Gastroesophageal sphincter (tissue), 4 donors: ENCODE results near the gene NEU4. TPM values are rescaled to one million over a fixed set of nuclear protein-coding genes. Genes with fewer than 3 reads are reported as not detected.

Experiments used
- ATAC-seq: fragments of 150-250 bp; one replicate; pipeline ENCODE4 v1.9.1; 2016; ENCODE audit warnings: mild to moderate bottlenecking, moderate library complexity
- H3K27ac ChIP-seq, 4 donors: fragments of 200-600 bp; sonication (generic) in 3 of 4; 1 replicate in 3 of 4; 2 replicates in 1 of 4; pipeline ENCODE4 v1.5.1; 2016 to 2019
- H3K27me3 ChIP-seq: fragments of 200-600 bp; sonication (generic); one replicate; pipeline ENCODE4 v1.5.1; 2019
- H3K36me3 ChIP-seq, 2 donors: fragments of 200-600 bp; sonication (generic); one replicate each; pipeline ENCODE4 v1.5.1; 2019; ENCODE audit warnings: control low read depth in 1 of 2
- H3K4me1 ChIP-seq, 3 donors: fragments of 200-600 bp; sonication (generic); 1 replicate in 2 of 3; 2 replicates in 1 of 3; pipeline ENCODE4 v1.5.1; 2016 to 2019; ENCODE audit warnings: control low read depth in 2 of 3
- H3K4me3 ChIP-seq, 2 donors: fragments of 200-600 bp; sonication (generic); one replicate each; pipeline ENCODE4 v1.5.1; 2019; ENCODE audit warnings: mild to moderate bottlenecking in 1 of 2, moderate library complexity in 1 of 2
- H3K9me3 ChIP-seq, 3 donors: fragments of 200-600 bp; sonication (generic); one replicate each; pipeline ENCODE4 v1.5.1; 2017 to 2019; ENCODE audit warnings: control low read depth in 2 of 3
- EP300 ChIP-seq: sonication (generic); formaldehyde crosslinking; IDR thresholded peaks from one replicate; pipeline ENCODE4 v1.6.1; 2017; ENCODE audit warnings: antibody characterized with exemption, mild to moderate bottlenecking
- POLR2A ChIP-seq, 2 donors: fragments of 450-650 bp; IDR thresholded peaks; one replicate each; pipeline ENCODE4 v1.6.1; 2017; ENCODE audit warnings: antibody characterized with exemption in 2 of 2, mild to moderate bottlenecking in 2 of 2, moderate library complexity in 1 of 2
- POLR2AphosphoS5 ChIP-seq: sonication (generic); formaldehyde crosslinking; IDR thresholded peaks from one replicate; pipeline ENCODE4 v1.6.1; 2017; ENCODE audit warnings: antibody characterized with exemption
- WGBS, 2 donors: methylation state at CpG; one replicate each; pipeline ENCODE4 v1.1.5; 2018; ENCODE audit warnings: low coverage in 1 of 2; 5-methylcytosine and 5-hydroxymethylcytosine counted together
- total RNA-seq, 4 donors: library from RNA; depleted of rRNA; stranded (reverse); fragments of >200 nt; gene quantifications; one replicate each; pipeline ENCODE4 v1.1.0, GENCODE V29; 2016
- TF ChIP-seq, protein P1 (sequence below), 4 experiments: fragments of 200-600 bp in 2 of 4; fragments of 450-650 bp in 2 of 4; sonication (generic) in 1 of 4; IDR thresholded peaks; one replicate each; pipeline ENCODE4 v1.5.1; 2017 to 2019; ENCODE audit warnings: antibody characterized with exemption in 4 of 4, mild to moderate bottlenecking in 2 of 4, moderate library complexity in 2 of 4

The NEU4 gene
- total RNA-seq, 4 donors from 2014 or later, result 0.47 to 2.0 TPM; not detected in 2

DNA sequence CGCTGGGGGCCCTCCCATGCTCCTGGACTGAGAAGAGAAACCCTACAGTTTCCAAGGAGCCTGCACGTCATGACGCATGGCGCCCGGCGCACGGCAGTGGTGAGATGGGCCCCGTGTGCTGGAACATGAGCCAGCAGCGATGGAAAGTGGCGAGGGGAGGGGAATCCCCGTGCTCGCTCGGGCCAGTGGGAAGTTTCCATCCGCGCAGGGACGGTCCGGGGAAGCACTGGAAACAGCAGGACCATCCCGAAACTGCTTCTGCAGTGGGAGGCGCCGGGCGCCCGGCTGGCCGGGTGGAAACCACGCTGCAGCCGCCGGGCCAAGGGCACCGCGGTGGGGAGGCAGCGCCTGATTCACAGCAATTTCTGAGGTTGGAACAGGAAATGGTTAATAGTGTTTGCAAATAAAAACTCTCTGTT lies 54.6 kb downstream of the NEU4 start:
- ATAC-seq, result no peak
- no peaks in the 10 kb centered on the region for H3K9me3 ChIP-seq
- peak overlapping the region in 1 of 4 donors; percentile 2 for H3K27ac ChIP-seq
- TF ChIP-seq POLR2A (IDR thresholded peaks at IDR 0.05) (no peak), EP300 (no peak), POLR2AphosphoS5 (no peak)
- TF ChIP-seq, protein P1, sequence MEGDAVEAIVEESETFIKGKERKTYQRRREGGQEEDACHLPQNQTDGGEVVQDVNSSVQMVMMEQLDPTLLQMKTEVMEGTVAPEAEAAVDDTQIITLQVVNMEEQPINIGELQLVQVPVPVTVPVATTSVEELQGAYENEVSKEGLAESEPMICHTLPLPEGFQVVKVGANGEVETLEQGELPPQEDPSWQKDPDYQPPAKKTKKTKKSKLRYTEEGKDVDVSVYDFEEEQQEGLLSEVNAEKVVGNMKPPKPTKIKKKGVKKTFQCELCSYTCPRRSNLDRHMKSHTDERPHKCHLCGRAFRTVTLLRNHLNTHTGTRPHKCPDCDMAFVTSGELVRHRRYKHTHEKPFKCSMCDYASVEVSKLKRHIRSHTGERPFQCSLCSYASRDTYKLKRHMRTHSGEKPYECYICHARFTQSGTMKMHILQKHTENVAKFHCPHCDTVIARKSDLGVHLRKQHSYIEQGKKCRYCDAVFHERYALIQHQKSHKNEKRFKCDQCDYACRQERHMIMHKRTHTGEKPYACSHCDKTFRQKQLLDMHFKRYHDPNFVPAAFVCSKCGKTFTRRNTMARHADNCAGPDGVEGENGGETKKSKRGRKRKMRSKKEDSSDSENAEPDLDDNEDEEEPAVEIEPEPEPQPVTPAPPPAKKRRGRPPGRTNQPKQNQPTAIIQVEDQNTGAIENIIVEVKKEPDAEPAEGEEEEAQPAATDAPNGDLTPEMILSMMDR (IDR thresholded peaks at IDR 0.05), result no peak
- WGBS, 2 donors, result 7% methylated on average over 11 of the region's 29 CpGs; no CpG with 5 or more reads in 1 of the 2 donors
- no peaks in the 10 kb centered on the region for H3K36me3 ChIP-seq
- no peak overlapping the region for H3K4me3 ChIP-seq
- H3K4me1 ChIP-seq, result peaks cover 0 to 36% (median 15%) of the 10 kb centered on the region in 3 donors
- peaks cover 81% of the 10 kb centered on the region for H3K27me3 ChIP-seq

DNA sequence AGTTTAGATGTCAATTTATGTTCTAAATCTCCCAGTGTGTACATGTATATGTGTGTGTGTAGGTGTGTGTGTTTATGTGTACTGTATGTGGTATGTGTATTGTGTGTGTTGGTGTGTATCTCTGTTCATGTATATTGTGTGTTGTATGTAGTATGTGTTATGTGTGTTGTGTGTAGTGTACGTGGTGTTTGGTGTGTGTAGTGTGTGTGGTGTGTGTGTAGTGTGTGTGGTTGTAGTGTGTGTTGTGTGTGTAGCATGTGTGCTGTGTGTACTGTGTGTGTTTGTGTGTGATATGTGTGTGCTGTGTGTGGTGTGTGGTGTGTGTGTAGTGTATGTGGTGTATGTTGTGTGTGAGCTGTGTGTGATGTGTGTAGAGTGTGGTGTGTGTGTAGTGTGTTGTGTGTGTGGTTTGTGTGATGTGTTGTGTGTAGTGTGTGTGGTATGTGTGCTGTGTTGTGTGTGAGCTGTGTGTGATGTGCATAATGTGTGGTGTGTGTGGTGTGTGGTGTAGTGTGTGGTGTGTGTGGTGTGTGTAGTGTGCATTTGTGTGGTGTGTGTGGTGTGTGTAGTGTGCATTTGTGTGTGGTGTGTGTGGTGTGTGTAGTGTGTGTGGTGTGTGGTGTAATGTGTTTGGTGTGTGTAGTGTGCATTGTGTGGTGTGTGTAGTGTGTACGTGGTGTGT lies 55.3 kb downstream of the NEU4 start:
- peaks cover 82% of the 10 kb centered on the region for H3K27me3 ChIP-seq
- 74 to 94% methylated on average over 2 of the region's 2 CpGs for WGBS, 2 donors
- TF ChIP-seq POLR2A (IDR thresholded peaks at IDR 0.05) (no peak), POLR2AphosphoS5 (no peak), EP300 (no peak)
- TF ChIP-seq, protein P1 (IDR thresholded peaks at IDR 0.05), result no peak

DNA sequence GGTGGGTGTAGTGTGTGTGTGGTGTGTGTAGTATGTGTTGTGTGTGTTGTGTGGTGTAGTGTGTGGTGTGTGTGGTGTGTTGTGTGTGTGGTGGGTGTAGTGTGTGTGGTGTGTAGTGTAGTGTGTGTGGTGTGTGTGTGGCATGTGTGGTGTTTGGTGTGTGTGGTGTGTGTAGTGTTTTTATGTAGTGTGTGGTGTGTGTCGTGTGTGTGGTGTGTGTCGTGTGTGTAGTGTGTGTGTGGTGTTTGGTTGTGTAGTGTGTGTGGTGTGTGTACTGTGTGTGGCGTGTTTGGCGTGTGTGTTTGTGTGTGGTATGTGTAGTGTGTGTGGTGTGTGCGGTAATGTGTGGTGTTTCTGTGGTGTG lies 55.8 kb downstream of the NEU4 start:
- peaks cover 83% of the 10 kb centered on the region for H3K27me3 ChIP-seq

More for the DNA sequence above, 55.3 kb downstream of the NEU4 start:
- Histone ChIP-seq H3K4me3 (no peak overlapping the region), H3K9me3 (no peaks in the 10 kb centered on the region), H3K4me1 (peaks cover 0 to 35% (median 10%) of the 10 kb centered on the region in 3 donors), H3K27ac (no peak overlapping the region), H3K36me3 (no peaks in the 10 kb centered on the region)
- no peak for ATAC-seq

DNA sequence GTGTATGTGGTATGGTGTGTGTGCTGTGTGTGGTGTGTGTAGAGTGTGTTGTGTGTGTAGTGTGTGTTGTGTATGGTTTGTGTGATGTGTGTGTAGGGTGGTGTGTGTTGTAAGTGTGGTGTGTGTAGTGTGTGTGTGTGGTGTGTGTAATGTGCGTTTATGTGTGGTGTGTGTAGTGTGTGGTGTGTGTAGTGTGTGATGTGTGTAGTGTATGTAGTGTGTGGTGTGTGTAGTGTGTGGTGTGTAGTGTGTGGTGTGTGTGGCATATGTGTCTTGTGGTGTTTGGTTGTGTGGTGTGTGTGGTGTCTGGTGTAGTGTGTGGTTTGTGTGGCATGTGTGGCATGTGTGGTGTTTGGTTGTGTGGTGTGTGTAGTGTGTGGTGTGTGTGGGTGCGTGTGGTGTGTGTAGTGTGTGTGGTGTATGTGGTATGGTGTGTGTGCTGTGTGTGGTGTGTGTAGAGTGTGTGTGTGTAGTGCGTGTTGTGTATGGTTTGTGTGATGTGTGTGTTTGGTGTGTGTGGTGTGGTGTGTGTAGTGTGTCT lies 56.5 kb downstream of the NEU4 start:
- no peak for TF ChIP-seq EP300
- no peak for TF ChIP-seq POLR2AphosphoS5
- TF ChIP-seq, protein P1 (IDR thresholded peaks at IDR 0.05), result no peak
- TF ChIP-seq POLR2A (IDR thresholded peaks at IDR 0.05), result no peak
- peaks cover 0 to 23% (median under 1%) of the 10 kb centered on the region in 3 donors for H3K4me1 ChIP-seq
- no peaks in the 10 kb centered on the region for H3K9me3 ChIP-seq
- H3K27ac ChIP-seq, result no peak overlapping the region
- no peak for ATAC-seq
- peaks cover 90% of the 10 kb centered on the region for H3K27me3 ChIP-seq
- H3K4me3 ChIP-seq, result no peak overlapping the region
- WGBS, 2 donors, result 67 to 75% methylated on average over 3 of the region's 3 CpGs
- no peaks in the 10 kb centered on the region for H3K36me3 ChIP-seq

More for the DNA sequence above, 55.8 kb downstream of the NEU4 start:
- H3K27ac ChIP-seq, result no peak overlapping the region
- H3K36me3 ChIP-seq, result no peaks in the 10 kb centered on the region
- TF ChIP-seq POLR2AphosphoS5 (no peak), POLR2A (IDR thresholded peaks at IDR 0.05) (no peak)
- TF ChIP-seq, protein P1 (IDR thresholded peaks at IDR 0.05), result no peak
- H3K9me3 ChIP-seq, result no peaks in the 10 kb centered on the region
- no peak overlapping the region for H3K4me3 ChIP-seq
- no peak for ATAC-seq
- peaks cover 0 to 30% (median 6%) of the 10 kb centered on the region in 3 donors for H3K4me1 ChIP-seq
- 77 to 100% methylated on average over 2 to 5 of the region's 5 CpGs for WGBS, 2 donors
